Pancreas (tissue), 10 donors: ENCODE measurements around the gene GPR157. TPM values are rescaled to one million over a fixed set of nuclear protein-coding genes. Genes with fewer than 3 reads are reported as not detected.

ENCODE experiments used
- ATAC-seq, 4 donors: fragments of 200-7000 bp; cut with Tn5 transposase; one replicate each; pipeline versions ENCODE4 v1.8.0 to v1.9.1; 2020; ENCODE audit warnings: mild to moderate bottlenecking in 4 of 4, moderate library complexity in 4 of 4
- DNase-seq, 6 donors: peaks; one replicate each; pipeline ENCODE4 v3.0.0-alpha.2; 2020
- FAIRE-seq: peaks from 2 replicates; lab custom pipeline; 2012; peaks lifted over from hg19 to GRCh38; lab: Jason Lieb, UNC
- H3K27ac ChIP-seq, 4 donors: fragments of 200-600 bp; sonication (generic); 1 replicate in 3 of 4; 2 replicates in 1 of 4; pipeline versions ENCODE4 v1.5.0 to v1.8.0; 2020
- H3K27me3 ChIP-seq, 4 donors: fragments of 200-600 bp; one replicate each; pipeline ENCODE4 v1.8.0; 2021
- H3K36me3 ChIP-seq, 3 donors: fragments of 200-600 bp; sonication (generic) in 1 of 3; one replicate each; pipeline versions ENCODE4 v1.5.0 to v1.8.0; 2020 to 2021
- H3K4me1 ChIP-seq, 3 donors: fragments of 200-600 bp; one replicate each; pipeline ENCODE4 v1.8.0; 2021
- H3K4me3 ChIP-seq, 4 donors: fragments of 200-600 bp; sonication (generic) in 2 of 4; one replicate each; pipeline versions ENCODE4 v1.5.0 to v1.8.0; 2020 to 2021
- H3K9me3 ChIP-seq, 4 donors: fragments of 200-600 bp; one replicate each; pipeline ENCODE4 v1.8.0; 2021
- WGBS, 2 donors: extraction: QIAGEN DNeasy Blood & Tissue Kit; methylation state at CpG; one replicate each; pipeline ENCODE4 v1.1.7; 2013; 5-methylcytosine and 5-hydroxymethylcytosine counted together
- intact Hi-C, 3 donors: fragments of 100-400 bp; cut with DNase I; formaldehyde crosslinking; loops; one replicate each; pipeline versions ENCODE4 v1.11.1 to v1.14.2; 2022
- polyA plus RNA-seq, 2 donors: library from polyadenylated mRNA; stranded (reverse); fragments of 200-250 nt; gene quantifications; one replicate each; pipeline ENCODE4 v1.2.3, GENCODE V29; 2013
- total RNA-seq, 6 donors: library from RNA; stranded (reverse); fragmentation: NEBNext Ultra II Directional in 4 of 6; extraction: Animal tissue kit (Norgen Biotek cat#: 25700) in 4 of 6; gene quantifications; one replicate each; pipeline versions ENCODE4 v1.2.1 to v1.2.4, GENCODE V29; 2021 to 2023
- TF ChIP-seq, protein P1 (sequence below), 4 donors: fragments of 200-600 bp; sonication (generic) in 3 of 4; IDR thresholded peaks; one replicate each; pipeline versions ENCODE4 v1.5.0 to v1.8.0; 2021; ENCODE audit warnings: antibody characterized with exemption in 4 of 4
- donor health status: healthy with polysubstance abuse.
- donor health status: DM: no; HTN: no; CAD: no; lungs with moderate emphysema.
- donor health status: DM: no; HTN: no; CAD: no.
- donor health status: control.
- donor health status: control.
- donor health status: Bipolar disorder and iron deficiency.
- donor health status: DM: yes; HTN: yes; CAD: no.
- donor health status: DM: no; HTN: no; CAD: no.
- donor health status: DM: no; HTN: no; CAD: no.
- donor health status: DM: yes; HTN: yes; CAD: no.

Gene GPR157
- total and polyA plus RNA-seq, 8 donors, result 2.1 to 6.2 (median 5.0) TPM

DNA sequence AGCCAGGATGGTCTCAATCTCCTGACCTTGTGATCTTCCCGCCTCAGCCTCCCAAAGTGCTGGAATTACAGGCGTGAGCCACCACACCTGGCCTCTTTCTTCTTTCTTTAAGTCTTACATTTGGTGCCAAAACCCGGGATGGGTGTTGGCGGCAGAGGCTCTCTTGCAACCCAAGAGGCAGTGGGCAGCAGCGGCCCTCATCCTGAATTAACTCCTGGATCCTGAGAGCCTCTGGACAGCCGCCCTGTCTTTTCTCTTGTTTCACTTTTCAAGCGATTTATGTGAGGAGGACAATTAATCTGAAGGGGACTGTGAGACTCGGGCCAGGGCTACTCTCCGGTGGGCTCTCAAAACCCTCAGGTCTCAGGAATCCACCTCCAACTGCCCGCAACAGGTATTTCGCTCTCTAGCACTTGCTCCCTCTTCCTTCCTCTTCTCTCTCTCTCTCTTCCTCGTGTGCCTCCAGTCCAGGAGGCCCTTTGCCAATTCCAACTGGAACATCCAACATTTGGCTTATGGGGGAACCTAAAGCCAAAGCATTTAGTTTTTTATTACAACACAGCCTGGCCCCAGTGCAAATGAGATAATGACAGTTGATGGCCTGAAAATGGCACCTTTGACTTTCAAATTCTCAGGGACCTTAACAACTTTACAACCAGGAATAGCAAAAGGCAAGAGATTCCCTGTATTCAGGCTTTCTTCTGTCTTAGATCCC is 41.3 kb downstream of the GPR157 start:
- H3K27ac ChIP-seq, result no peak overlapping the region
- 83 to 87% methylated on average over 12 of the region's 12 CpGs for WGBS, 2 donors
- intact Hi-C loops, result no loop called here
- ATAC-seq (no peak), DNase-seq (no peak), FAIRE-seq (no peak)
- H3K9me3 ChIP-seq, result no peaks in the 10 kb centered on the region
- H3K36me3 ChIP-seq, result no peaks in the 10 kb centered on the region
- H3K4me3 ChIP-seq, result no peak overlapping the region
- H3K27me3 ChIP-seq, result no peaks in the 10 kb centered on the region
- peaks cover 0 to under 1% (median 0%) of the 10 kb centered on the region in 3 donors for H3K4me1 ChIP-seq
- TF ChIP-seq, protein P1, sequence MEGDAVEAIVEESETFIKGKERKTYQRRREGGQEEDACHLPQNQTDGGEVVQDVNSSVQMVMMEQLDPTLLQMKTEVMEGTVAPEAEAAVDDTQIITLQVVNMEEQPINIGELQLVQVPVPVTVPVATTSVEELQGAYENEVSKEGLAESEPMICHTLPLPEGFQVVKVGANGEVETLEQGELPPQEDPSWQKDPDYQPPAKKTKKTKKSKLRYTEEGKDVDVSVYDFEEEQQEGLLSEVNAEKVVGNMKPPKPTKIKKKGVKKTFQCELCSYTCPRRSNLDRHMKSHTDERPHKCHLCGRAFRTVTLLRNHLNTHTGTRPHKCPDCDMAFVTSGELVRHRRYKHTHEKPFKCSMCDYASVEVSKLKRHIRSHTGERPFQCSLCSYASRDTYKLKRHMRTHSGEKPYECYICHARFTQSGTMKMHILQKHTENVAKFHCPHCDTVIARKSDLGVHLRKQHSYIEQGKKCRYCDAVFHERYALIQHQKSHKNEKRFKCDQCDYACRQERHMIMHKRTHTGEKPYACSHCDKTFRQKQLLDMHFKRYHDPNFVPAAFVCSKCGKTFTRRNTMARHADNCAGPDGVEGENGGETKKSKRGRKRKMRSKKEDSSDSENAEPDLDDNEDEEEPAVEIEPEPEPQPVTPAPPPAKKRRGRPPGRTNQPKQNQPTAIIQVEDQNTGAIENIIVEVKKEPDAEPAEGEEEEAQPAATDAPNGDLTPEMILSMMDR (IDR thresholded peaks at IDR 0.05), result no peak

DNA sequence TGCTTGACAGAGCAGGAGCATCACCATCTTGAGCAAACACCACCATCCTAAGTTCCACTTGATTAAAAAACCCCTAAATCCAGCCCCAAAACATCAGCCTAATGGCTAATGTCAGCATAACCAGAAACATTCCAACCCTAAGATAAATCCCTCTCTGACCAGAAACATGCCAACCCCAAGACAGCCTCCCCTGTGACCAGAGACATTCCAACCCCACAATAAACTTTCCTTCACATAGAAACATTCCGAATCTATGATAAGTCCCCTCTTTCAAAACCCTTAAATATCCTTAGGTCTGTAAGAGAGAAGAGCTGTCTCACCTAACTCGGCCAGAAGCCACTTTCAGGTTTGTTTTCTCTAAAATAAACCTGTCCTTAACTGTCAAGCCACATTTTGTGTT is 42.1 kb downstream of the GPR157 start:
- DNase-seq, result no peak
- Histone ChIP-seq H3K4me3 (no peak overlapping the region), H3K36me3 (no peaks in the 10 kb centered on the region), H3K9me3 (no peaks in the 10 kb centered on the region), H3K27me3 (no peaks in the 10 kb centered on the region), H3K4me1 (peaks cover 0 to 4% (median 0%) of the 10 kb centered on the region in 3 donors), H3K27ac (no peak overlapping the region)
- TF ChIP-seq, protein P1 (IDR thresholded peaks at IDR 0.05), result no peak
- FAIRE-seq, result no peak
- no peak for ATAC-seq
- WGBS, 2 donors, result 47 to 78% methylated on average over 2 of the region's 2 CpGs
- intact Hi-C loops, result no loop called here

GRCh38 chr1:9086045-9086444 is 42.9 kb downstream of the GPR157 start:
- no peaks in the 10 kb centered on the region for H3K9me3 ChIP-seq
- H3K4me1 ChIP-seq, result peaks cover 0 to 4% (median 0%) of the 10 kb centered on the region in 3 donors
- TF ChIP-seq, protein P1 (IDR thresholded peaks at IDR 0.05), result no peak
- no peak overlapping the region for H3K4me3 ChIP-seq
- DNase-seq (no peak), ATAC-seq (peak in 1 of 4 donors; percentile 35), FAIRE-seq (no peak)
- intact Hi-C loops, result no loop called here
- H3K27ac ChIP-seq, result no peak overlapping the region
- H3K27me3 ChIP-seq, result no peaks in the 10 kb centered on the region
- WGBS, 2 donors, result 85 to 86% methylated on average over 5 of the region's 5 CpGs
- no peaks in the 10 kb centered on the region for H3K36me3 ChIP-seq

- intact Hi-C loops, result no loop called here
- DNase-seq (no peak), FAIRE-seq (no peak), ATAC-seq (peak in 1 of 4 donors; percentile 14)
- H3K4me1 ChIP-seq, result peaks cover 0 to 4% (median 0%) of the 10 kb centered on the region in 3 donors
- TF ChIP-seq, protein P1 (IDR thresholded peaks at IDR 0.05), result no peak
- H3K9me3 ChIP-seq, result no peaks in the 10 kb centered on the region
- no peak overlapping the region for H3K27ac ChIP-seq
- no peaks in the 10 kb centered on the region for H3K36me3 ChIP-seq
- no peaks in the 10 kb centered on the region for H3K27me3 ChIP-seq
- WGBS, 2 donors, result 68 to 73% methylated on average over 7 of the region's 7 CpGs
- H3K4me3 ChIP-seq, result no peak overlapping the region
Observed at GRCh38 chr1:9085306-9085940, 43.5 kb downstream of the GPR157 start.

DNA sequence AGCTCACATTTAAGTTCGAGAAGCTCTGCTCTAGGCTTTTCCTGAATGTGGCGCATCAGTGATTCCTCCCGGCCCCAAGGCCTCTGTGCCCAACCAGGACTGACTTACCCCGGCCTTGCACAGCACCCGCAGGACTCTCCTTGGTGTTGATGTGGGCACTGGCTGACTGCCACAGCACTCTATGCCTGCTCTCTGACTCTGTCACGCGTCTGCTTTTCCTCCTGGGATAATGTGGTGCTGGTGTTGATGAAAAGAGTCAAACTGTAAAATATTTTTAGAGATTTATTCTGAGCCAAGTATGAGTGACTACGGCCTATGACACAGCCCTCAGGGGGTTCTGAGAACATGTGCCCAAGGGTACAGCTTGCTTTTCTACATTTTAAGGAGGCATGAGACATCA is 44.0 kb downstream of the GPR157 start:
- no peak overlapping the region for H3K27ac ChIP-seq
- peaks cover 0 to 4% (median 0%) of the 10 kb centered on the region in 3 donors for H3K4me1 ChIP-seq
- H3K9me3 ChIP-seq, result no peaks in the 10 kb centered on the region
- DNase-seq (no peak), FAIRE-seq (no peak), ATAC-seq (peak in 3 of 4 donors; percentile 44 to 59 (median 51))
- H3K36me3 ChIP-seq, result no peaks in the 10 kb centered on the region
- intact Hi-C loops, result no loop called here
- no peak overlapping the region for H3K4me3 ChIP-seq
- TF ChIP-seq, protein P1 (IDR thresholded peaks at IDR 0.05), result no peak
- 62 to 66% methylated on average over 8 of the region's 8 CpGs for WGBS, 2 donors
- H3K27me3 ChIP-seq, result no peaks in the 10 kb centered on the region
